ENCODE data around the gene CSMD2. TPM values are rescaled to one million over a fixed set of nuclear protein-coding genes. Genes with fewer than 3 reads are reported as not detected.

The CSMD2 gene
- total RNA-seq, 1 experiment from 2014 or later = 13.2 TPM

DNA sequence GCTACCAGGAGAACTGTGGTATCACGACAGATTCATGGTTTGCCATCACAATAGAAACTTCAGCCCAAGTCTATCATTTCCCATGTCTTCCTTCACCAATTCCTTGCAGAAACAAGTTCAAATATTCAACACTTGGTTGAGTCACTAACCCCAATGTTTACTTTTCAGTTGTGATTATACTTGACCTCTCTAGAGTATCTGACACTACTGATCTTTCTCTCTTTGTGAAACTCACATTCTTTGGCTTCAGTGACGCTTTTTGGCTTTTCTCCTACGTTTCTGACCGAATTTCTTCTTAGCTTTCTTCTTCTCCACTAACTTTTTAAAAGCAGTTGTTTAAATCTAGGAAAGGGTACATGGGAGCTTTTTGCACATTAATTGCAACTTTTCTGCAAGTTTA is 350.0 kb downstream of the CSMD2 start:
- ChIA-PET POLR2A (no interaction called here), CTCF (no interaction called here)
- no peak for DNase-seq (ENCODE audit: low spot score)
- no peak overlapping the region for H3K4me3 Mint-ChIP-seq
- H3K4me1 Mint-ChIP-seq = no peaks in the 10 kb centered on the region
- peaks cover 9% of the 10 kb centered on the region for H3K36me3 Mint-ChIP-seq
- peaks cover 2% of the 10 kb centered on the region; the same call in 1 of the 2 replicates for H3K9me3 Mint-ChIP-seq
- no peak overlapping the region for H3K27ac Mint-ChIP-seq
- H3K27me3 Mint-ChIP-seq (ENCODE audit: low read depth) = no peaks in the 10 kb centered on the region
- no peak for ATAC-seq
- TF ChIP-seq JAZF1 (CRISPR knock-in tag; IDR thresholded peaks at IDR 0.05) (no peak), GRHL2 (CRISPR knock-in tag; IDR thresholded peaks at IDR 0.05; ENCODE audit: insufficient replicate concordance, severe bottlenecking) (no peak), IRF2 (CRISPR knock-in tag; IDR thresholded peaks at IDR 0.05; ENCODE audit: borderline replicate concordance, low read depth) (no peak), ZNF232 (CRISPR knock-in tag; IDR thresholded peaks at IDR 0.05) (no peak), NR2C2 (CRISPR knock-in tag; IDR thresholded peaks at IDR 0.05) (no peak), SMAD3 (CRISPR knock-in tag; IDR thresholded peaks at IDR 0.05; ENCODE audit: borderline replicate concordance) (no peak), ZNF219 (CRISPR knock-in tag; IDR thresholded peaks at IDR 0.05; ENCODE audit: borderline replicate concordance) (no peak), FOXK1 (CRISPR knock-in tag; IDR thresholded peaks at IDR 0.05) (no peak), OVOL2 (CRISPR knock-in tag; IDR thresholded peaks at IDR 0.05; ENCODE audit: borderline replicate concordance) (no peak)
- TF ChIP-seq, protein P1, sequence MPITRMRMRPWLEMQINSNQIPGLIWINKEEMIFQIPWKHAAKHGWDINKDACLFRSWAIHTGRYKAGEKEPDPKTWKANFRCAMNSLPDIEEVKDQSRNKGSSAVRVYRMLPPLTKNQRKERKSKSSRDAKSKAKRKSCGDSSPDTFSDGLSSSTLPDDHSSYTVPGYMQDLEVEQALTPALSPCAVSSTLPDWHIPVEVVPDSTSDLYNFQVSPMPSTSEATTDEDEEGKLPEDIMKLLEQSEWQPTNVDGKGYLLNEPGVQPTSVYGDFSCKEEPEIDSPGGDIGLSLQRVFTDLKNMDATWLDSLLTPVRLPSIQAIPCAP (CRISPR knock-in tag; IDR thresholded peaks at IDR 0.05) = no peak
- TF ChIP-seq, protein P2, sequence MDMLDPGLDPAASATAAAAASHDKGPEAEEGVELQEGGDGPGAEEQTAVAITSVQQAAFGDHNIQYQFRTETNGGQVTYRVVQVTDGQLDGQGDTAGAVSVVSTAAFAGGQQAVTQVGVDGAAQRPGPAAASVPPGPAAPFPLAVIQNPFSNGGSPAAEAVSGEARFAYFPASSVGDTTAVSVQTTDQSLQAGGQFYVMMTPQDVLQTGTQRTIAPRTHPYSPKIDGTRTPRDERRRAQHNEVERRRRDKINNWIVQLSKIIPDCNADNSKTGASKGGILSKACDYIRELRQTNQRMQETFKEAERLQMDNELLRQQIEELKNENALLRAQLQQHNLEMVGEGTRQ (CRISPR knock-in tag; IDR thresholded peaks at IDR 0.05) = no peak
- TF ChIP-seq, protein P3, sequence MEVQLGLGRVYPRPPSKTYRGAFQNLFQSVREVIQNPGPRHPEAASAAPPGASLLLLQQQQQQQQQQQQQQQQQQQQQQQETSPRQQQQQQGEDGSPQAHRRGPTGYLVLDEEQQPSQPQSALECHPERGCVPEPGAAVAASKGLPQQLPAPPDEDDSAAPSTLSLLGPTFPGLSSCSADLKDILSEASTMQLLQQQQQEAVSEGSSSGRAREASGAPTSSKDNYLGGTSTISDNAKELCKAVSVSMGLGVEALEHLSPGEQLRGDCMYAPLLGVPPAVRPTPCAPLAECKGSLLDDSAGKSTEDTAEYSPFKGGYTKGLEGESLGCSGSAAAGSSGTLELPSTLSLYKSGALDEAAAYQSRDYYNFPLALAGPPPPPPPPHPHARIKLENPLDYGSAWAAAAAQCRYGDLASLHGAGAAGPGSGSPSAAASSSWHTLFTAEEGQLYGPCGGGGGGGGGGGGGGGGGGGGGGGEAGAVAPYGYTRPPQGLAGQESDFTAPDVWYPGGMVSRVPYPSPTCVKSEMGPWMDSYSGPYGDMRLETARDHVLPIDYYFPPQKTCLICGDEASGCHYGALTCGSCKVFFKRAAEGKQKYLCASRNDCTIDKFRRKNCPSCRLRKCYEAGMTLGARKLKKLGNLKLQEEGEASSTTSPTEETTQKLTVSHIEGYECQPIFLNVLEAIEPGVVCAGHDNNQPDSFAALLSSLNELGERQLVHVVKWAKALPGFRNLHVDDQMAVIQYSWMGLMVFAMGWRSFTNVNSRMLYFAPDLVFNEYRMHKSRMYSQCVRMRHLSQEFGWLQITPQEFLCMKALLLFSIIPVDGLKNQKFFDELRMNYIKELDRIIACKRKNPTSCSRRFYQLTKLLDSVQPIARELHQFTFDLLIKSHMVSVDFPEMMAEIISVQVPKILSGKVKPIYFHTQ (CRISPR knock-in tag; IDR thresholded peaks at IDR 0.05) = no peak
- TF ChIP-seq, protein P4, sequence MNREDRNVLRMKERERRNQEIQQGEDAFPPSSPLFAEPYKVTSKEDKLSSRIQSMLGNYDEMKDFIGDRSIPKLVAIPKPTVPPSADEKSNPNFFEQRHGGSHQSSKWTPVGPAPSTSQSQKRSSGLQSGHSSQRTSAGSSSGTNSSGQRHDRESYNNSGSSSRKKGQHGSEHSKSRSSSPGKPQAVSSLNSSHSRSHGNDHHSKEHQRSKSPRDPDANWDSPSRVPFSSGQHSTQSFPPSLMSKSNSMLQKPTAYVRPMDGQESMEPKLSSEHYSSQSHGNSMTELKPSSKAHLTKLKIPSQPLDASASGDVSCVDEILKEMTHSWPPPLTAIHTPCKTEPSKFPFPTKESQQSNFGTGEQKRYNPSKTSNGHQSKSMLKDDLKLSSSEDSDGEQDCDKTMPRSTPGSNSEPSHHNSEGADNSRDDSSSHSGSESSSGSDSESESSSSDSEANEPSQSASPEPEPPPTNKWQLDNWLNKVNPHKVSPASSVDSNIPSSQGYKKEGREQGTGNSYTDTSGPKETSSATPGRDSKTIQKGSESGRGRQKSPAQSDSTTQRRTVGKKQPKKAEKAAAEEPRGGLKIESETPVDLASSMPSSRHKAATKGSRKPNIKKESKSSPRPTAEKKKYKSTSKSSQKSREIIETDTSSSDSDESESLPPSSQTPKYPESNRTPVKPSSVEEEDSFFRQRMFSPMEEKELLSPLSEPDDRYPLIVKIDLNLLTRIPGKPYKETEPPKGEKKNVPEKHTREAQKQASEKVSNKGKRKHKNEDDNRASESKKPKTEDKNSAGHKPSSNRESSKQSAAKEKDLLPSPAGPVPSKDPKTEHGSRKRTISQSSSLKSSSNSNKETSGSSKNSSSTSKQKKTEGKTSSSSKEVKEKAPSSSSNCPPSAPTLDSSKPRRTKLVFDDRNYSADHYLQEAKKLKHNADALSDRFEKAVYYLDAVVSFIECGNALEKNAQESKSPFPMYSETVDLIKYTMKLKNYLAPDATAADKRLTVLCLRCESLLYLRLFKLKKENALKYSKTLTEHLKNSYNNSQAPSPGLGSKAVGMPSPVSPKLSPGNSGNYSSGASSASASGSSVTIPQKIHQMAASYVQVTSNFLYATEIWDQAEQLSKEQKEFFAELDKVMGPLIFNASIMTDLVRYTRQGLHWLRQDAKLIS (CRISPR knock-in tag; IDR thresholded peaks at IDR 0.05; ENCODE audit: borderline replicate concordance) = no peak

DNA sequence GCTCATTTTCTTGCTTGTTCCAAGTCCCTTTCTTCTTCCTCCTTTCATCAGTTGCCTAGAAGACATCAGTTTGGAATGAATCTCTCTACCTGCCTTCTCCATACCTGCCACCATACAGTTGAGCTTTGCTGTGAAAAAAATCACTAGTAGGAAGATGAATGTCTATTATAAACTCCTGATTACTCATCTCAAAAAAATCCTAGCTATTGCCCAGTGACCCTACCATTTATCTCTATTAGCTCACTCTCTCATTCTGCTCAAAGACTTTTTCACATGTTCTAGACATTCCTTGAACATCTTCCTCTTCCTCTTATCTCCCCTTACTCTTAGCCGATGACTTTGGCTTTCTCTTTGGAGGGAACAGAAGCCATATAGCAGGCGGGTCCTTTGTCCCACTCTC is 350.9 kb downstream of the CSMD2 start:
- DNase-seq (ENCODE audit: low spot score) (no peak), ATAC-seq (no peak)
- H3K27ac Mint-ChIP-seq = no peak overlapping the region
- CTCF ChIA-PET = no interaction called here
- H3K9me3 Mint-ChIP-seq = peaks cover 9% of the 10 kb centered on the region
- TF ChIP-seq, protein P4 (CRISPR knock-in tag; IDR thresholded peaks at IDR 0.05; ENCODE audit: borderline replicate concordance) = no peak
- TF ChIP-seq FOXJ3 (CRISPR knock-in tag; IDR thresholded peaks at IDR 0.05; ENCODE audit: borderline replicate concordance) (no peak), ZBTB21 (CRISPR knock-in tag; IDR thresholded peaks at IDR 0.05; ENCODE audit: borderline replicate concordance) (no peak), RORB (CRISPR knock-in tag; IDR thresholded peaks at IDR 0.05) (no peak), SMAD4 (CRISPR knock-in tag; IDR thresholded peaks at IDR 0.05) (no peak), MYBL2 (CRISPR knock-in tag; IDR thresholded peaks at IDR 0.05) (no peak)
- H3K4me1 Mint-ChIP-seq = no peaks in the 10 kb centered on the region
- POLR2A ChIA-PET = no interaction called here
- no peak overlapping the region for H3K4me3 Mint-ChIP-seq
- H3K27me3 Mint-ChIP-seq (ENCODE audit: low read depth) = no peaks in the 10 kb centered on the region
- H3K36me3 Mint-ChIP-seq = peaks cover 15% of the 10 kb centered on the region

Data from WTC11 (cell line).